Activated gamma-delta T cell (primary cell): ENCODE results near the gene AHCYL2.
"Not testable (repeated sequence)": the region's sequence is repeated elsewhere in the genome, so short reads cannot be mapped to it uniquely, and the experiment has no call there.

Source experiments
- DNase-seq: peaks from one replicate; lab custom pipeline; 2025; lab: John Stamatoyannopoulos, UW

AHCYL2 gene

GRCh38 chr7:129385116-129385515 is 160.3 kb downstream of the AHCYL2 start:
- no peak for DNase-seq

GRCh38 chr7:129385598-129385997 is 160.8 kb downstream of the AHCYL2 start:
- no peak for DNase-seq

GRCh38 chr7:129386506-129386905 is 161.7 kb downstream of the AHCYL2 start:
- DNase-seq, result no peak

- DNase-seq, result no peak
Observed at GRCh38 chr7:129387537-129387936, 162.7 kb downstream of the AHCYL2 start.

GRCh38 chr7:129388333-129389098 is 163.7 kb downstream of the AHCYL2 start:
- DNase-seq, result no peak

GRCh38 chr7:129389829-129390228 is 165.0 kb downstream of the AHCYL2 start:
- no peak for DNase-seq

GRCh38 chr7:129390314-129390713 is 165.5 kb downstream of the AHCYL2 start:
- no peak for DNase-seq

GRCh38 chr7:129391546-129392171 is 166.8 kb downstream of the AHCYL2 start:
- DNase-seq, result no peak

GRCh38 chr7:129393255-129393654 is 168.4 kb downstream of the AHCYL2 start:
- no peak for DNase-seq

- no peak for DNase-seq
Observed at GRCh38 chr7:129394101-129394500, 169.3 kb downstream of the AHCYL2 start.

- no peak for DNase-seq
Observed at GRCh38 chr7:129394982-129395914, 170.4 kb downstream of the AHCYL2 start.

- no peak for DNase-seq
Observed at GRCh38 chr7:129401228-129401966, 176.6 kb downstream of the AHCYL2 start.

GRCh38 chr7:129401967-129402860 is 177.4 kb downstream of the AHCYL2 start:
- no peak for DNase-seq

- no peak for DNase-seq
Observed at GRCh38 chr7:129405527-129405926, 180.7 kb downstream of the AHCYL2 start.

GRCh38 chr7:129410238-129410637 is 185.4 kb downstream of the AHCYL2 start:
- not testable (repeated sequence) for DNase-seq

- DNase-seq, result no peak
Observed at GRCh38 chr7:129412501-129412900, 187.7 kb downstream of the AHCYL2 start.

GRCh38 chr7:129417073-129417472 is 192.2 kb downstream of the AHCYL2 start:
- DNase-seq, result no peak

- DNase-seq, result no peak
Observed at GRCh38 chr7:129421717-129422250, 197.0 kb downstream of the AHCYL2 start.

- DNase-seq, result no peak
Observed at GRCh38 chr7:129422727-129423126, 197.9 kb downstream of the AHCYL2 start.

GRCh38 chr7:129423700-129424410 is 199.0 kb downstream of the AHCYL2 start:
- no peak for DNase-seq
